NOMO-1 (cell line): ENCODE data around the gene TP53BP1.
"Not testable (repeated sequence)": the region's sequence is repeated elsewhere in the genome, so short reads cannot be mapped to it uniquely, and the experiment has no call there.

Source experiments
- DNase-seq, 2 experiments: peaks; one replicate each; lab custom pipeline; 2025; ENCODE audit not compliant: unreplicated experiment in 2 of 2; lab: John Stamatoyannopoulos, UW

Gene TP53BP1

GRCh38 chr15:43433165-43433564 lies 59.8 kb downstream of the TP53BP1 start:
- no peak for DNase-seq

- no peak for DNase-seq
Measured at GRCh38 chr15:43429687-43430086, 63.3 kb downstream of the TP53BP1 start.

GRCh38 chr15:43423793-43424192 lies 69.2 kb downstream of the TP53BP1 start:
- no peak for DNase-seq

GRCh38 chr15:43420876-43421275 lies 72.1 kb downstream of the TP53BP1 start:
- DNase-seq = no peak

GRCh38 chr15:43420435-43420834 lies 72.5 kb downstream of the TP53BP1 start:
- no peak for DNase-seq

GRCh38 chr15:43414196-43414595 lies 78.8 kb downstream of the TP53BP1 start:
- no peak for DNase-seq

- DNase-seq = no peak
Measured at GRCh38 chr15:43412096-43412495, 80.9 kb downstream of the TP53BP1 start.

- no peak for DNase-seq
Measured at GRCh38 chr15:43410572-43411214, 82.3 kb downstream of the TP53BP1 start.

- DNase-seq = no peak
Measured at GRCh38 chr15:43408789-43409188, 84.2 kb downstream of the TP53BP1 start.

GRCh38 chr15:43406808-43407207 lies 86.1 kb downstream of the TP53BP1 start:
- DNase-seq = no peak

GRCh38 chr15:43406189-43406588 lies 86.8 kb downstream of the TP53BP1 start:
- no peak for DNase-seq

GRCh38 chr15:43404130-43404529 lies 88.8 kb downstream of the TP53BP1 start:
- no peak for DNase-seq

GRCh38 chr15:43403616-43404015 lies 89.3 kb downstream of the TP53BP1 start:
- DNase-seq = no peak

- DNase-seq = no peak
Measured at GRCh38 chr15:43402255-43402654, 90.7 kb downstream of the TP53BP1 start.

- DNase-seq = not testable (repeated sequence)
Measured at GRCh38 chr15:43393592-43393991, 99.4 kb downstream of the TP53BP1 start.

- DNase-seq = no peak
Measured at GRCh38 chr15:43390723-43391122, 102.2 kb downstream of the TP53BP1 start.

- no peak for DNase-seq
Measured at GRCh38 chr15:43383070-43383469, 109.9 kb downstream of the TP53BP1 start.

GRCh38 chr15:43382310-43382709 lies 110.6 kb downstream of the TP53BP1 start:
- no peak for DNase-seq

GRCh38 chr15:43378601-43379000 lies 114.4 kb downstream of the TP53BP1 start:
- DNase-seq = no peak

GRCh38 chr15:43376017-43376705 lies 116.8 kb downstream of the TP53BP1 start:
- no peak for DNase-seq

GRCh38 chr15:43370975-43371974 lies 121.7 kb downstream of the TP53BP1 start, which contains the start of the genes TUBGCP4 and ZSCAN29:
Gene TUBGCP4, plus strand, starts transcription at chr15:43371101. Its CDS starts 254 bp downstream, at chr15:43371355.
Gene ZSCAN29, minus strand, starts transcription at chr15:43371043. Its CDS starts 1,130 bp downstream, at chr15:43369913.
- peak; percentile 54 to 68 for DNase-seq
